Activated naive CD8-positive, alpha-beta T cell treated with anti-CD3 and anti-CD28 coated beads, Interleukin-2, amount 50 U/mL, for 24 hours (primary cell): ENCODE data around the gene RBBP7.
A peak's percentile ranks its signal among the peaks of the same experiment; 100 is the strongest.

Experiments
- ATAC-seq: fragments of 150-1000 bp; cut with Tn5 transposase; one replicate; pipeline ENCODE4 v1.10.0; 2021
- DNase-seq: peaks from one replicate; pipeline ENCODE4 v3.0.0; 2021
- H3K27ac Mint-ChIP-seq: one replicate; pipeline ENCODE4 v1.8.0; 2021; ENCODE audit warnings: mild to moderate bottlenecking, mixed read lengths
- H3K27me3 Mint-ChIP-seq: one replicate; pipeline ENCODE4 v1.8.0; 2021; ENCODE audit warnings: mixed read lengths
- H3K36me3 Mint-ChIP-seq: one replicate; pipeline ENCODE4 v1.8.0; 2021; ENCODE audit warnings: low read depth, mixed read lengths
- H3K4me1 Mint-ChIP-seq: one replicate; pipeline ENCODE4 v1.8.0; 2021; ENCODE audit warnings: mixed read lengths
- H3K4me3 Mint-ChIP-seq: one replicate; pipeline ENCODE4 v1.8.0; 2021; ENCODE audit warnings: mild to moderate bottlenecking, moderate library complexity, mixed read lengths
- H3K9me3 Mint-ChIP-seq: one replicate; pipeline ENCODE4 v1.8.0; 2021; ENCODE audit warnings: mixed read lengths

RBBP7 gene

DNA sequence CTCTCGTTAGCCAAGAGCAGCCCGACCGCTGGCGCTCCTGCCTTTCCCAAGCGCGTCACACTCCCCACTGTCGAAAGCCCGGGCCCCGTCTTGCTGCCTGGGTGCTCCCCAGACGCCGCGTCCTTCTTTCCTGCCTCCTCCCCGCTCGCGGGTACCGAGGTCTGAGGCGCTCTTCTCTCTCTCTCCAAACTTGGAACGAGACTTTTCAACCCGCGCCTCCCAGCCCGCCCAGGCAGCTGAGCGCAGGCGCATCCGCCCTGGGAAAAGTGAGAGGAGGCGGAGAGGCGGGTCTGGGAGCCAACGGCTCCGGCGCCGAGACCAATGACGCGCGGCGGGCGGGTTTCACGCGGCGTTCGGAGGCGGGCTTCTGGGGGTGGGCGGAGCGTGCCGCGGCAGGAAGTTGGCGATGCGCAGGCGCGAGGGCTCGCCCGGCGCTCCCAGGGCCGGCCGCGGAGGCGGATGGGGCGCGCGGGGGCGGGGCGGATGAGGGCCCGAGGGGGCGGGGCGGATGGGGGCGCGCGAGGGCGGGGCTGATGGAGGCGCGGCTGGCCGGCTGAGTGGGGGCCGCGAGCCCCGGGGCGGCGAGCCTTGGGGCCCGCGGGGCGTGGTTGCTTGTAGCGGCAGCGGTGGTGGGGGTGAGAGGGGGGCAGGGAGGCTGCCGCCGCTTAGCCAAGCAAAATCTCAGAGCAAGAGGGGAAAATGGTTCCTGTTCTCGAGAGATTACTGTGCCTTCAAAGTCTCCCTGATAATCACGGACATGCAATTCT lies at the start of gene RBBP7:
Gene RBBP7, minus strand, starts transcription at position 268 of the 767 bp plus-strand sequence. CDS start 309 bp downstream, outside the sequence.
- peaks cover 40% of the 10 kb centered on the region for H3K4me1 Mint-ChIP-seq
- H3K36me3 Mint-ChIP-seq = peaks cover 23% of the 10 kb centered on the region
- peak within 1 kb of the TSS; percentile 96 for H3K4me3 Mint-ChIP-seq
- DNase-seq (peak; percentile 88), ATAC-seq (peak; percentile 85)
- peak within 1 kb of the TSS; percentile 95 for H3K27ac Mint-ChIP-seq
- no peaks in the 10 kb centered on the region for H3K27me3 Mint-ChIP-seq
- H3K9me3 Mint-ChIP-seq = no peaks in the 10 kb centered on the region

DNA sequence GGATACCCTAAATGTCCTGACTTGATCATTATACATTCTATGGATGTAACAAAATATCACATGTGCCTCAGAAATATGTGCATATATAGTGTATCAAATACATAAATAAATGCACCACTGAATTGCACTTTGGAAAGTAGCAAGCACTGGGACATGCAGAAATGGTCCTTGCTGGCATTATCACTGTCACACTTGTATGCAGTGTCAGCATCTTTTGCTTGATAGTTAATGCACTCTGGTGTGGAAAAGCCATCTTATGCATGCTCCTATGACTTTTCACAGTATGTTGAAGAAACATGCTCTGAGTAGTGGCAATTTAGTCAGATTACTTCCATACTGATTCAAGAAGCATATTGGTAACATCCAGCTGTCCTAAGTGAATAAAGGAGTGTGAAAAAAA lies 48.8 kb upstream of the RBBP7 start:
- H3K27ac Mint-ChIP-seq = no peak overlapping the region
- H3K27me3 Mint-ChIP-seq = peaks cover 2% of the 10 kb centered on the region
- H3K4me3 Mint-ChIP-seq = no peak overlapping the region
- no peak for DNase-seq
- H3K9me3 Mint-ChIP-seq = no peaks in the 10 kb centered on the region
- ATAC-seq = no peak
- H3K36me3 Mint-ChIP-seq = no peaks in the 10 kb centered on the region
- H3K4me1 Mint-ChIP-seq = no peaks in the 10 kb centered on the region

GRCh38 chrX:16917120-16917519 lies 47.0 kb upstream of the RBBP7 start:
- H3K4me1 Mint-ChIP-seq = no peaks in the 10 kb centered on the region
- H3K36me3 Mint-ChIP-seq = no peaks in the 10 kb centered on the region
- H3K9me3 Mint-ChIP-seq = no peaks in the 10 kb centered on the region
- DNase-seq (no peak), ATAC-seq (no peak)
- peaks cover 2% of the 10 kb centered on the region for H3K27me3 Mint-ChIP-seq
- H3K4me3 Mint-ChIP-seq = no peak overlapping the region
- H3K27ac Mint-ChIP-seq = no peak overlapping the region

DNA sequence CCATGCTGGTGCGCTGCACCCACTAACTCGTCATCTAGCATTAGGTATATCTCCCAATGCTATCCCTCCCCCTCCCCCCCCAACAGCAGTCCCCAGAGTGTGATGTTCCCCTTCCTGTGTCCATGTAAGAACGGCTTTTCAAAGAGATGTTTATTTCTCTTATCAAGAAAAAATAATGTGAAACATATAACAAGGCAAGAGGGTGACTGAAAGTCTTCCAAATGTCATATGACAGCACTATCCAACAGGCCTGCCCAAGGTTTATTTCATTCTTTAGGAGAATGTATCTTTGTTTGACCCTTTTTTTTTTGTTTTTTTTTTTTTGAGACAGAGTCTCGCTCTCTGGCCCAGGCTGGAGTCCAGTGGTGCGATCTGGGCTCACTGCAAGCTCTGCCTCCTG lies 46.4 kb upstream of the RBBP7 start:
- ATAC-seq (no peak), DNase-seq (no peak)
- no peak overlapping the region for H3K27ac Mint-ChIP-seq
- H3K27me3 Mint-ChIP-seq = peaks cover 1% of the 10 kb centered on the region
- no peaks in the 10 kb centered on the region for H3K9me3 Mint-ChIP-seq
- no peaks in the 10 kb centered on the region for H3K36me3 Mint-ChIP-seq
- H3K4me3 Mint-ChIP-seq = no peak overlapping the region
- H3K4me1 Mint-ChIP-seq = no peaks in the 10 kb centered on the region

DNA sequence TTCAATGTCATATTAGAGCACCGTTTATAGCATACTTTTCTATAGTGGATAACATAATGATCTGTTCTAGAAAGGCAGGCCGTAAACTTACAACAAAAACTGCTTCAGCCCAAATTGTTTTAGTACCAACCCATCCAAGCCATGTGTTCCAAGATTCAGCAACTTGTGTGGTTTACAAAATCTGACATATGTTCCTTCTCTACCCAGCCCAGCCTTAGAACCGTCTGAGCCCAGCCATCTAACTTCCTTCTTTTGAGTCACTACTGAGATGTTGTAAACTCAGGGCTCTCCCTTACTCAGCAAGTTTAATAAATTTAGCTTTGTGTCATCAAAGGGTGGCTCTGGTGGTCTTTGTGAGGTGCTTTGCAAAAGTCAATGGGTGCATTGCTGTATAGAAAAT lies 43.9 kb upstream of the RBBP7 start:
- no peaks in the 10 kb centered on the region for H3K4me1 Mint-ChIP-seq
- no peak for DNase-seq
- no peaks in the 10 kb centered on the region for H3K27me3 Mint-ChIP-seq
- no peak overlapping the region for H3K27ac Mint-ChIP-seq
- H3K36me3 Mint-ChIP-seq = no peaks in the 10 kb centered on the region
- no peak for ATAC-seq
- H3K9me3 Mint-ChIP-seq = no peaks in the 10 kb centered on the region
- no peak overlapping the region for H3K4me3 Mint-ChIP-seq

DNA sequence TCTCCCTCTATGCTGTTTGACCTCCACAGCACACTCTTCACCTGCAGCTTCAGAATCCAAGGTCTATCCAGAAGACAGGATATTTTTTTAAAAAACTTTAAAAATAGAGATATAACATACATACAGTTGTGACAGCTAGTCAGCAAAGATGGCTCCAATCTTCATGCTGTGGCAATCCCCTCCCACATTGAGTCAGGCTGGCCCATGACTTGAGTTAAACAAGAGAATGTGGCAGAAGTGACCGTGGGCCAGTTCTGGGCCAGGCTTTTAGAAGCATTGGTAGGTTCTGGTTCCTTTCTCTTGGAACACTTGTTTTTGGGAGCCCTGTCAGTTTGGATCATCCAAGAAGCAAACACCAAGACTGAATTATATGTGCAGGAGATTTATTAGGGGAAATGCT lies 40.2 kb upstream of the RBBP7 start:
- no peaks in the 10 kb centered on the region for H3K4me1 Mint-ChIP-seq
- no peaks in the 10 kb centered on the region for H3K27me3 Mint-ChIP-seq

GRCh38 chrX:16903274-16904022 lies 33.3 kb upstream of the RBBP7 start:
- no peaks in the 10 kb centered on the region for H3K9me3 Mint-ChIP-seq
- no peak overlapping the region for H3K27ac Mint-ChIP-seq
- H3K27me3 Mint-ChIP-seq = peaks cover 1% of the 10 kb centered on the region
- DNase-seq (no peak), ATAC-seq (no peak)
- no peaks in the 10 kb centered on the region for H3K4me1 Mint-ChIP-seq
- H3K36me3 Mint-ChIP-seq = no peaks in the 10 kb centered on the region
- H3K4me3 Mint-ChIP-seq = no peak overlapping the region

More for the DNA sequence above, 40.2 kb upstream of the RBBP7 start:
- ATAC-seq (no peak), DNase-seq (no peak)
- H3K36me3 Mint-ChIP-seq = no peaks in the 10 kb centered on the region
- no peak overlapping the region for H3K27ac Mint-ChIP-seq
- no peak overlapping the region for H3K4me3 Mint-ChIP-seq
- no peaks in the 10 kb centered on the region for H3K9me3 Mint-ChIP-seq

DNA sequence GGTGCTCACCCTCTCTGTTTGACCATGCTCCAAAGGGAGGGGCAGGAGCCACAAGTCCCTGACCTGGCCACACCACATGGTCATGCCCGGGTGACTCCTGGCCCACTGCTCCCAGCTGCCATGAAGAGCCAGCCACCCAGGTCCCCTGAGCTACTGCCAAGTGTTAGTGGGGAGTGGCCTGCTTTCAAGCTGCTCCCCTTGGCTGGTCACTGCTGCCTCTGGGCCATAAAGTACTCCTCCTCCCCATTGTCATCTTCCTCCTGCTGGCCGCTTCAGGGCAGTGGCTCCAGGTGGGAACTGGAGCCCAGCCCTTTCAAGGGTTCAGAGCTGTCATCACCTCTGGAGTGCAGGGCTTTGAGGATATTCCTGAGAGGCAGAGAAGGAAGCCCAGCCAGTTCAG lies 27.3 kb upstream of the RBBP7 start:
- no peaks in the 10 kb centered on the region for H3K9me3 Mint-ChIP-seq
- no peaks in the 10 kb centered on the region for H3K36me3 Mint-ChIP-seq
- no peak overlapping the region for H3K4me3 Mint-ChIP-seq
- ATAC-seq = no peak
- peaks cover 7% of the 10 kb centered on the region for H3K4me1 Mint-ChIP-seq
- no peak overlapping the region for H3K27ac Mint-ChIP-seq
- no peak for DNase-seq
- H3K27me3 Mint-ChIP-seq = no peaks in the 10 kb centered on the region

DNA sequence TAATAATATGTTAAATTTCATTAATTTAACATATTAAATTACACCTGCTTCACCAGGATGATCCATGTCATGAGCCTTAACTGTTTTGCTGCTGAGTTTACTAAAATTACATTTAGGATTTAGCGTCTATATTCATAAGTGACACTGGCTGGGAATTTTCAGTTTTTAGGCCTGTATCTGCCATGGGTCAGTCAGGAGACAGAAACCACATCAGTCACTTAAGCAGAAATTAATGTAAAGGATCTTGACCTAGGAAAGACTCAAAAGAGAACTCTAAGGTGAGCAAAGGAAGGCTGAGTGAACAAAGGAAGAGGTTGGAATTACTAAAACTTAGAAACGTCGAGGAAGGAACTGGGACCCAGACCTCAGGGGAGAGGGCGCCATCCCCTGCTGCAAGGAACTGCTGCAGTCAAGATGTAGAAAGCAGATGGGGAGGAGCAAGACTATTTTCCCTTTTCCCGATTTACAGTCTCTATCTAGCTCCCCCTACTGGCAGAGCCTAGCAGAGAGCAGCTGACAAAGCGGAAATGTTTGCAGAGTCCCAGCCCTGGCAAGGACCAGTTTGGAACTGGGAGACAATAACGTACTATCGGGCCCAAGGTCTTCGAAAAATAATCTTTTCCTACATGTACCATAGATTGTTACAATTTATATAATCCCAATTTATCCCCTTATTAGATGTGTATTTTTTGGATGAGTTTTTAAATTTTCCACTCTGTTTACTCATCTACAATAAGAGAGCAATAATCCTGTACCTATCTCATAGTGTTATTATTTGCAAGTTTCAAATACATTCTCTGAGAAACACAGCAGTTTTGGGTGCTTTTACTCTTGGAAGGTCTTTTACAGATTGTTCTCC lies 22.6 kb upstream of the RBBP7 start:
- no peaks in the 10 kb centered on the region for H3K36me3 Mint-ChIP-seq
- no peak overlapping the region for H3K27ac Mint-ChIP-seq
- DNase-seq (peak; percentile 45), ATAC-seq (peak; percentile 54)
- no peak overlapping the region for H3K4me3 Mint-ChIP-seq
- no peaks in the 10 kb centered on the region for H3K9me3 Mint-ChIP-seq
- H3K4me1 Mint-ChIP-seq = peaks cover 18% of the 10 kb centered on the region
- no peaks in the 10 kb centered on the region for H3K27me3 Mint-ChIP-seq

DNA sequence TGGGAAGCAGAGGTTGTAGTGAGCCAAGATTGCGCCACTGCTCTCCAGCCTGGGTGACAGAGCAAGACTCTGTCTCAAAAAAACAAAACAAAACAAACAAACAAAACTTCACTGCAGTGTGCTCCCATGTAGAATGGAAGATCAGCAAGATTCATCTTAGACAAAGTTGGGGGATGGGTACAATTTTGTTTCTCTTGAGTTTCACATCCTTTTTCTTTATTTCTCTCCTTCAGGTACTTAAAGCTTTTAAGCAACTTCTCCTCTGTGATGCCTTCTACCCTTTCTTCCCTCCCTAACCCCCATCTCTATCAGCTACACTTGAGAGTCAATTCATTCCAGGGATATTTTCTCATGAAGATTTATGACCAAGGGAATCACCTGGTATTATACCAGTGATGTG lies 15.5 kb upstream of the RBBP7 start:
- ATAC-seq (no peak), DNase-seq (no peak)
- H3K36me3 Mint-ChIP-seq = no peaks in the 10 kb centered on the region
- H3K9me3 Mint-ChIP-seq = no peaks in the 10 kb centered on the region
- H3K27ac Mint-ChIP-seq = no peak overlapping the region
- H3K4me1 Mint-ChIP-seq = peaks cover 19% of the 10 kb centered on the region
- H3K27me3 Mint-ChIP-seq = no peaks in the 10 kb centered on the region
- no peak overlapping the region for H3K4me3 Mint-ChIP-seq

GRCh38 chrX:16883487-16883804 lies 13.3 kb upstream of the RBBP7 start:
- Mint-ChIP-seq H3K9me3 (no peaks in the 10 kb centered on the region), H3K27ac (no peak overlapping the region), H3K4me3 (peak overlapping the region; percentile 77), H3K27me3 (no peaks in the 10 kb centered on the region), H3K4me1 (peaks cover 10% of the 10 kb centered on the region), H3K36me3 (no peaks in the 10 kb centered on the region)
- ATAC-seq = no peak
- no peak for DNase-seq

DNA sequence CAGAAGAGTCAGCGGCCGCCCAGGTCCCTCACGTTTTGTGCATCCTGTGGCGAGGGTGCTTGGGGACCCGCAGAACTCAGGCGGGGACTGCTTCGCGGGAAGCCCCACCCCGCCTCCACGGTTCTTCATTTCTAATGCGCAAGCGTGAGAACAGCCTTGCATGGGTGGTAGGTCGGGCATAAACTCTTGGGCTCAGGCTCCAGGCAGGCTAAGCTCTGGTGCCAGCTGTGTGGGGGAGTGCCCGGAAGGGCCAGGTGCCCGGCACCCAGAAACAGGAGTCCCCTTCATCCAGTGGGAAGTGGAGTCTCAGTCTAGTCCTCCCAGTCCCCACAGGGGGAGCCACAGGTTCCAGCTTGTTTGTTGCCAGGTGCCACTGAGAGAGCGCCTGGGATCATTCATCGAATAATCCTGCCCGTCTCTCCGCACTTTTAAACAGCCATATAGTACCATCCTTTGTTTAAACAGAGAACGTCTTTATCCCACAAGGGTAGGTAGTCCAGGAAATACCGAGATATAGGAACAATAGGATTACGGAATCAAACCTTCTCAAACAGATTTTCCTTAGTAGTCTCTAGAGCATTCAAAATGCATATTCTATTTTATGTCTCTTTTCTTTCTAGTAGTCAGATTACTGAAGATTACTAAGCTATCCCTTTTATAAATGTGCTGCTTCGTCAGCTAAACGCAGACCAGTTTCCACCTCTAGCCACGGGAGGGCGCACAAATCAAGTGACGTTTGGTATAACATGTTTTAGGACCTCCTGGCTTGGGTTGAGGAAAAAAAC lies 12.7 kb upstream of the RBBP7 start:
- H3K27ac Mint-ChIP-seq = peak overlapping the region; percentile 60

DNA sequence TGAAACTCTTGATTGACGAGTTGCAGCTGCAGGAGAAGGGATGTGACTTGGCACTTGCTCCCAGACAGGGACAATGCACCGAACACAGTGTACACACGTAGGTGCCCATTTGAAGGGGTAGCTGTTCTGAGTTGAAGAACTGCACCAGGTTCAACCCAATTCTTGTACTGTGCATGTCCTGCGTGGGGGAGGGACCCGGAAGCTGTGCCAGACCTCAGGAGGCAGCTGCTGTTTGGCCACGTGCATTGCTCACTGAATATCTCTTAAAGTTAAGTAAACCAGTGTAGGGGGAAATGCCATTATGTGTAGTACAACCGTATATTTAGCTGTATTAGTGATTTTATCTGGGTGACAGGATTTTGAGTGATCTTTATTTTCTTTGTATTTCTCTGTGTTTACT lies 12.0 kb upstream of the RBBP7 start:
- peaks cover 3% of the 10 kb centered on the region for H3K27me3 Mint-ChIP-seq
- H3K4me1 Mint-ChIP-seq = peaks cover 8% of the 10 kb centered on the region
- H3K27ac Mint-ChIP-seq = peak overlapping the region; percentile 70
- H3K36me3 Mint-ChIP-seq = no peaks in the 10 kb centered on the region
- no peak for ATAC-seq
- H3K4me3 Mint-ChIP-seq = peak overlapping the region; percentile 77
- H3K9me3 Mint-ChIP-seq = no peaks in the 10 kb centered on the region
- DNase-seq = peak; percentile 10

More for the DNA sequence above, 12.7 kb upstream of the RBBP7 start:
- peak; percentile 89 for ATAC-seq
- no peaks in the 10 kb centered on the region for H3K36me3 Mint-ChIP-seq
- H3K4me1 Mint-ChIP-seq = peaks cover 8% of the 10 kb centered on the region
- peak; percentile 71 for DNase-seq
- no peaks in the 10 kb centered on the region for H3K9me3 Mint-ChIP-seq
- peak overlapping the region; percentile 77 for H3K4me3 Mint-ChIP-seq
- no peaks in the 10 kb centered on the region for H3K27me3 Mint-ChIP-seq

DNA sequence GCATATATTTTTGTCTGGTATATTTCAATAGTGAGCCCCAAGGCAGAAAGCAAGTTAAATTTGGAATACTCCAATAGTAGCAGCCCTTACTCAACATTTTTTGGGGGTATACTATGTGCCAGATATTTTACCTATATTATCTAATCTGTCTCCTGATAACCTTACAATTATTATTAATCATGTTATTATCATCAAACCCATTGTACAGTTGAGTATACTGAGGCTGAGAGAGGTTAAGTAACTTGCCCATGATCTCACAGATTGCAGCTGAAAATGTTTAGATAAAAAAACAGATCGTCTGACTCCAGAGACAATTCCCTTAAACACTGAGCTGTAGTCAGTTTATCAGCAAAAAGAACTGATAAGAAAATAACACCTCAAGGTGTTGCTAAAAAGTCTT lies 6.5 kb upstream of the RBBP7 start:
- no peak overlapping the region for H3K27ac Mint-ChIP-seq
- DNase-seq = no peak
- H3K4me1 Mint-ChIP-seq = no peaks in the 10 kb centered on the region
- no peak for ATAC-seq
- H3K36me3 Mint-ChIP-seq = no peaks in the 10 kb centered on the region
- no peaks in the 10 kb centered on the region for H3K9me3 Mint-ChIP-seq
- no peak overlapping the region for H3K4me3 Mint-ChIP-seq
- H3K27me3 Mint-ChIP-seq = peaks cover 3% of the 10 kb centered on the region
